Measurements from ENCODE around the gene ISM1.

- TF ChIP-seq, protein P1, sequence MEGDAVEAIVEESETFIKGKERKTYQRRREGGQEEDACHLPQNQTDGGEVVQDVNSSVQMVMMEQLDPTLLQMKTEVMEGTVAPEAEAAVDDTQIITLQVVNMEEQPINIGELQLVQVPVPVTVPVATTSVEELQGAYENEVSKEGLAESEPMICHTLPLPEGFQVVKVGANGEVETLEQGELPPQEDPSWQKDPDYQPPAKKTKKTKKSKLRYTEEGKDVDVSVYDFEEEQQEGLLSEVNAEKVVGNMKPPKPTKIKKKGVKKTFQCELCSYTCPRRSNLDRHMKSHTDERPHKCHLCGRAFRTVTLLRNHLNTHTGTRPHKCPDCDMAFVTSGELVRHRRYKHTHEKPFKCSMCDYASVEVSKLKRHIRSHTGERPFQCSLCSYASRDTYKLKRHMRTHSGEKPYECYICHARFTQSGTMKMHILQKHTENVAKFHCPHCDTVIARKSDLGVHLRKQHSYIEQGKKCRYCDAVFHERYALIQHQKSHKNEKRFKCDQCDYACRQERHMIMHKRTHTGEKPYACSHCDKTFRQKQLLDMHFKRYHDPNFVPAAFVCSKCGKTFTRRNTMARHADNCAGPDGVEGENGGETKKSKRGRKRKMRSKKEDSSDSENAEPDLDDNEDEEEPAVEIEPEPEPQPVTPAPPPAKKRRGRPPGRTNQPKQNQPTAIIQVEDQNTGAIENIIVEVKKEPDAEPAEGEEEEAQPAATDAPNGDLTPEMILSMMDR (IDR thresholded peaks at IDR 0.05) = no peak
- TF ChIP-seq POLR2A (IDR thresholded peaks at IDR 0.05; ENCODE audit: low read depth) = no peak
Measured at GRCh38 chr20:13260650-13261279, 39.7 kb downstream of the ISM1 start.

Measured in esophagus muscularis mucosa (tissue), 3 donors.